ENCODE results near the gene OR4D9.

GRCh38 chr11:59560290-59560701, 49.0 kb downstream of the OR4D9 start:
- no peak for TF ChIP-seq CTCF (IDR thresholded peaks at IDR 0.05)
- no peak for TF ChIP-seq POLR2A (IDR thresholded peaks at IDR 0.05)

All from esophagus squamous epithelium (tissue), 4 donors.